Calu3 (cell line): ENCODE results near the gene ASB13. TPM values are rescaled to one million over a fixed set of nuclear protein-coding genes. Genes with fewer than 3 reads are reported as not detected.

Experiments
- BruUV-seq: library from RNA; stranded (reverse); fragments of 400-500 nt; replicated peaks from 2 replicates; lab custom pipeline; 2021; lab: Mats Ljungman, UMichigan
- CTCF ChIA-PET: fragments of 300-600 bp; sonication (Branson Sonifier 250); formaldehyde crosslinking; loops from one replicate; lab custom pipeline; 2022; ENCODE audit warnings: antibody characterized with exemption; lab: Charles Lee
- DNase-seq: peaks from one replicate; pipeline ENCODE4 v3.0.0; 2022
- H3K27ac Mint-ChIP-seq: one replicate; pipeline ENCODE4 v1.8.0; 2022; ENCODE audit warnings: mixed read lengths; ENCODE audit not compliant: unreplicated experiment
- H3K27me3 Mint-ChIP-seq: one replicate; pipeline ENCODE4 v1.8.0; 2022; ENCODE audit warnings: mixed read lengths; ENCODE audit not compliant: unreplicated experiment
- H3K36me3 Mint-ChIP-seq: one replicate; pipeline ENCODE4 v1.8.0; 2022; ENCODE audit warnings: mild to moderate bottlenecking, moderate library complexity, mixed read lengths; ENCODE audit not compliant: insufficient read depth, unreplicated experiment
- H3K4me1 Mint-ChIP-seq: one replicate; pipeline ENCODE4 v1.8.0; 2022; ENCODE audit warnings: mild to moderate bottlenecking, low read depth, mixed read lengths; ENCODE audit not compliant: unreplicated experiment
- H3K4me3 Mint-ChIP-seq: one replicate; pipeline ENCODE4 v1.8.0; 2022; ENCODE audit warnings: mild to moderate bottlenecking, low read depth, moderate library complexity, mixed read lengths; ENCODE audit not compliant: unreplicated experiment
- H3K9me3 Mint-ChIP-seq: one replicate; pipeline ENCODE4 v1.8.0; 2022; ENCODE audit warnings: low read depth, mixed read lengths; ENCODE audit not compliant: unreplicated experiment
- CTCF ChIP-seq: fragments of 200-600 bp; IDR thresholded peaks from one replicate; pipeline ENCODE4 v1.8.0; 2022; ENCODE audit warnings: antibody characterized with exemption; ENCODE audit not compliant: unreplicated experiment
- intact Hi-C: fragments of 100-400 bp; cut with micrococcal nuclease; formaldehyde crosslinking; loops from one replicate; pipeline ENCODE4 v1.10.0; 2022; ENCODE audit not compliant: unreplicated experiment
- total RNA-seq: library from RNA; stranded (reverse); gene quantifications from 2 replicates; pipeline ENCODE4 v1.2.3, GENCODE V29; 2022

ASB13 gene
- total RNA-seq, 1 experiment from 2014 or later, result 21.6 TPM

GRCh38 chr10:5679606-5680005, 13.2 kb upstream of the ASB13 start:
- BruUV-seq, result no TSS peak
- Mint-ChIP-seq H3K4me3 (no peak overlapping the region), H3K27ac (no peak overlapping the region), H3K9me3 (no peaks in the 10 kb centered on the region), H3K36me3 (peaks cover 6% of the 10 kb centered on the region), H3K4me1 (peaks cover 10% of the 10 kb centered on the region), H3K27me3 (peaks cover 28% of the 10 kb centered on the region)
- CTCF ChIA-PET, result no interaction called here
- TF ChIP-seq CTCF, result no peak
- no peak for DNase-seq
- intact Hi-C loops, result no loop called here

GRCh38 chr10:5679037-5679435, 12.6 kb upstream of the ASB13 start:
- Mint-ChIP-seq H3K27ac (no peak overlapping the region), H3K9me3 (no peaks in the 10 kb centered on the region), H3K36me3 (peaks cover under 1% of the 10 kb centered on the region), H3K4me3 (no peak overlapping the region), H3K27me3 (peaks cover 28% of the 10 kb centered on the region), H3K4me1 (peaks cover 10% of the 10 kb centered on the region)
- BruUV-seq, result no TSS peak
- CTCF ChIA-PET, result no interaction called here
- intact Hi-C loops, result no loop called here
- TF ChIP-seq CTCF, result no peak
- no peak for DNase-seq

GRCh38 chr10:5678397-5679036, 12.1 kb upstream of the ASB13 start:
- no peak for TF ChIP-seq CTCF
- DNase-seq, result no peak
- Mint-ChIP-seq H3K4me3 (no peak overlapping the region), H3K36me3 (no peaks in the 10 kb centered on the region), H3K9me3 (no peaks in the 10 kb centered on the region), H3K27me3 (peaks cover 28% of the 10 kb centered on the region), H3K27ac (no peak overlapping the region), H3K4me1 (peaks cover 10% of the 10 kb centered on the region)
- intact Hi-C loops, result no loop called here
- BruUV-seq, result no TSS peak
- CTCF ChIA-PET, result no interaction called here

GRCh38 chr10:5670662-5671375, 4.4 kb upstream of the ASB13 start:
- CTCF ChIA-PET, result interaction anchor here (0.5 kb wide), 1 partner anchor 199 kb away, joined by 5 read pairs; no protein-coding TSS in a partner anchor
- Mint-ChIP-seq H3K4me1 (no peaks in the 10 kb centered on the region), H3K9me3 (peaks cover 5% of the 10 kb centered on the region), H3K36me3 (peaks cover 13% of the 10 kb centered on the region), H3K27ac (no peak overlapping the region), H3K4me3 (no peak overlapping the region), H3K27me3 (no peaks in the 10 kb centered on the region)
- DNase-seq, result no peak
- intact Hi-C loops, result no loop called here
- BruUV-seq, result no TSS peak
- TF ChIP-seq CTCF, result no peak
